ENCODE data around the gene CSNK1D.

CSNK1D gene

DNA sequence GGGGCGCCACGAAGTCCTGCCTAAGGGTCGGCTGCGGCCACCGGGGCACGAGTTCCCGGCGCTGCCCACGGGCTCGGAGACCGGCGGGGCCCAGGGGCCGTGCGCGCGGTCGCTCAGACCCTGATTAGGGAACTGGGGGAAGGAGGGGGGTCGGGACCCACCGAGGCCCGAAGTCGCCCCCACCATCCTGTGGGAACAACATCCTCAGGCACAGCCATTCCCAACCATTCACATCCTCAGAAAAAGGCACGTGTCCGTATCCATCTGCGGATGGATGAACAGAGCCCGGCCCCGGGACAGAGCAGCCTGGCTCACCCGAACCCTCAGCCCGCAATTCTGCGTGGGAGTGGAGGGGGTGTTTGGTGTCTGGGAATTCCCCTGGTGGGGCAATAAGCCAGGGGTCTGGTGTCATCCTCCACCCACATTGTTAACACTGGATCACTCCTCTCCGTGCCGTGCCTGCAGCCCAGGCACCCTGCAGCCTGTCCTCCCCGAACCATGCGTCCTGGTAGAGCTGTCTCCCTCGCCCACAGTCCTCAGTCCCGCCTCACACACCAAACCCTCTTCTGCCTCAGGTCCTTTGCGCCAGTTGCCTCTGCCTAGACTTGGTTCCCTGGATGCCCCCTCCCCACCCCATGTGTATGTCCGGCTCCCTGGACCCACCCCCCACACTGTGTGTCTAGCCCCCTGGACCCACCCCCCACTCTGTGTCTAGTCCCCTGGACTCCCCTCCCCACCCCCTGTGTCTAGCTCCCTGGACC is 60.1 kb downstream of the CSNK1D start (continued):
- TF ChIP-seq SCRT2 (tag by site-specific recombination; IDR thresholded peaks at IDR 0.05): no peak
- TF ChIP-seq KLF8 (tag by site-specific recombination; IDR thresholded peaks at IDR 0.05): no peak
- TF ChIP-seq YY2 (tag by site-specific recombination; IDR thresholded peaks at IDR 0.05): no peak
- no peak for TF ChIP-seq ZNF19 (tag by site-specific recombination; IDR thresholded peaks at IDR 0.05; ENCODE audit: low read depth)
- no peak for TF ChIP-seq ZNF629 (tag by site-specific recombination; IDR thresholded peaks at IDR 0.05)
- 0 out of 2 replicates have a peak, but pooled peaks have one; percentile 30 for TF ChIP-seq ZNF324 (tag by site-specific recombination; IDR thresholded peaks at IDR 0.05)
- TF ChIP-seq ZFP69B (tag by site-specific recombination; IDR thresholded peaks at IDR 0.05): peak; percentile 88
- TF ChIP-seq ZNF433 (tag by site-specific recombination; IDR thresholded peaks at IDR 0.05; ENCODE audit: low read depth): no peak
- no peak for TF ChIP-seq RBAK (tag by site-specific recombination; IDR thresholded peaks at IDR 0.05)
- TF ChIP-seq ZBTB49 (tag by site-specific recombination; IDR thresholded peaks at IDR 0.05; ENCODE audit: low read depth): no peak
- no peak for TF ChIP-seq KLF7 (tag by site-specific recombination; IDR thresholded peaks at IDR 0.05; ENCODE audit: borderline replicate concordance)
- TF ChIP-seq MEIS1 (CRISPR knock-in tag; IDR thresholded peaks at IDR 0.05; ENCODE audit: borderline replicate concordance): no peak
- TF ChIP-seq ZNF223 (tag by site-specific recombination; IDR thresholded peaks at IDR 0.05): no peak
- no peak for TF ChIP-seq ZNF585B (tag by site-specific recombination; IDR thresholded peaks at IDR 0.05)
- TF ChIP-seq ZNF239 (tag by site-specific recombination; IDR thresholded peaks at IDR 0.05): no peak
- no peak for TF ChIP-seq ZNF664 (tag by site-specific recombination; IDR thresholded peaks at IDR 0.05)
- TF ChIP-seq ZNF138 (tag by site-specific recombination; IDR thresholded peaks at IDR 0.05; ENCODE audit: borderline replicate concordance): no peak
- no peak for TF ChIP-seq ZNF549 (tag by site-specific recombination; IDR thresholded peaks at IDR 0.05)
- no peak for TF ChIP-seq MZF1 (tag by site-specific recombination; IDR thresholded peaks at IDR 0.05; ENCODE audit: borderline replicate concordance)
- no peak for TF ChIP-seq ZNF560 (tag by site-specific recombination; IDR thresholded peaks at IDR 0.05; ENCODE audit: borderline replicate concordance)
- no peak for TF ChIP-seq ZNF561 (tag by site-specific recombination; IDR thresholded peaks at IDR 0.05; ENCODE audit: borderline replicate concordance)
- no peak for TF ChIP-seq ZNF37A (tag by site-specific recombination; IDR thresholded peaks at IDR 0.05)
- peak; percentile 96 for TF ChIP-seq EGR2 (tag by site-specific recombination; IDR thresholded peaks at IDR 0.05; ENCODE audit: low read depth)
- TF ChIP-seq TCF7L2 (IDR thresholded peaks at IDR 0.05; ENCODE audit: borderline replicate concordance, low read depth, low read length): no peak
- TF ChIP-seq ZNF621 (tag by site-specific recombination; IDR thresholded peaks at IDR 0.05): no peak
- no peak for TF ChIP-seq ZNF174 (tag by site-specific recombination; IDR thresholded peaks at IDR 0.05)
- TF ChIP-seq ZNF623 (tag by site-specific recombination; IDR thresholded peaks at IDR 0.05): peak; percentile 56
- TF ChIP-seq ZNF658 (tag by site-specific recombination; IDR thresholded peaks at IDR 0.05): no peak
- TF ChIP-seq, protein P1, sequence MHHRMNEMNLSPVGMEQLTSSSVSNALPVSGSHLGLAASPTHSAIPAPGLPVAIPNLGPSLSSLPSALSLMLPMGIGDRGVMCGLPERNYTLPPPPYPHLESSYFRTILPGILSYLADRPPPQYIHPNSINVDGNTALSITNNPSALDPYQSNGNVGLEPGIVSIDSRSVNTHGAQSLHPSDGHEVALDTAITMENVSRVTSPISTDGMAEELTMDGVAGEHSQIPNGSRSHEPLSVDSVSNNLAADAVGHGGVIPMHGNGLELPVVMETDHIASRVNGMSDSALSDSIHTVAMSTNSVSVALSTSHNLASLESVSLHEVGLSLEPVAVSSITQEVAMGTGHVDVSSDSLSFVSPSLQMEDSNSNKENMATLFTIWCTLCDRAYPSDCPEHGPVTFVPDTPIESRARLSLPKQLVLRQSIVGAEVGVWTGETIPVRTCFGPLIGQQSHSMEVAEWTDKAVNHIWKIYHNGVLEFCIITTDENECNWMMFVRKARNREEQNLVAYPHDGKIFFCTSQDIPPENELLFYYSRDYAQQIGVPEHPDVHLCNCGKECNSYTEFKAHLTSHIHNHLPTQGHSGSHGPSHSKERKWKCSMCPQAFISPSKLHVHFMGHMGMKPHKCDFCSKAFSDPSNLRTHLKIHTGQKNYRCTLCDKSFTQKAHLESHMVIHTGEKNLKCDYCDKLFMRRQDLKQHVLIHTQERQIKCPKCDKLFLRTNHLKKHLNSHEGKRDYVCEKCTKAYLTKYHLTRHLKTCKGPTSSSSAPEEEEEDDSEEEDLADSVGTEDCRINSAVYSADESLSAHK (tag by site-specific recombination; IDR thresholded peaks at IDR 0.05): no peak
- no peak for TF ChIP-seq ZNF16 (tag by site-specific recombination; IDR thresholded peaks at IDR 0.05; ENCODE audit: low read depth)
- peak; percentile 85 for TF ChIP-seq ZNF692 (tag by site-specific recombination; IDR thresholded peaks at IDR 0.05)
- TF ChIP-seq, protein P2, sequence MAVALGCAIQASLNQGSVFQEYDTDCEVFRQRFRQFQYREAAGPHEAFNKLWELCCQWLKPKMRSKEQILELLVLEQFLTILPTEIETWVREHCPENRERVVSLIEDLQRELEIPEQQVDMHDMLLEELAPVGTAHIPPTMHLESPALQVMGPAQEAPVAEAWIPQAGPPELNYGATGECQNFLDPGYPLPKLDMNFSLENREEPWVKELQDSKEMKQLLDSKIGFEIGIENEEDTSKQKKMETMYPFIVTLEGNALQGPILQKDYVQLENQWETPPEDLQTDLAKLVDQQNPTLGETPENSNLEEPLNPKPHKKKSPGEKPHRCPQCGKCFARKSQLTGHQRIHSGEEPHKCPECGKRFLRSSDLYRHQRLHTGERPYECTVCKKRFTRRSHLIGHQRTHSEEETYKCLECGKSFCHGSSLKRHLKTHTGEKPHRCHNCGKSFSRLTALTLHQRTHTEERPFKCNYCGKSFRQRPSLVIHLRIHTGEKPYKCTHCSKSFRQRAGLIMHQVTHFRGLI (tag by site-specific recombination; IDR thresholded peaks at IDR 0.05): no peak
- no peak for TF ChIP-seq YY1 (tag by site-specific recombination; IDR thresholded peaks at IDR 0.05)
- TF ChIP-seq ZSCAN16 (tag by site-specific recombination; IDR thresholded peaks at IDR 0.05): no peak
- peak; percentile 76 for TF ChIP-seq ZBTB17 (tag by site-specific recombination; IDR thresholded peaks at IDR 0.05)
